COR-L47 (cell line): Measurements from ENCODE around the gene BTG3.

ENCODE experiments used
- DNase-seq: peaks from one replicate; lab custom pipeline; 2025; lab: John Stamatoyannopoulos, UW

The BTG3 gene

GRCh38 chr21:17612565-17613241 is at the start of gene BTG3:
Gene BTG3 (minus strand): TSS chr21:17612901. CDS start chr21:17609144, 3,757 bp downstream.
- peak; percentile 75 for DNase-seq

GRCh38 chr21:17660862-17661261 is 48.2 kb upstream of the BTG3 start:
- no peak for DNase-seq

- DNase-seq = no peak
Measured at GRCh38 chr21:17660452-17660851, 47.8 kb upstream of the BTG3 start.

DNA sequence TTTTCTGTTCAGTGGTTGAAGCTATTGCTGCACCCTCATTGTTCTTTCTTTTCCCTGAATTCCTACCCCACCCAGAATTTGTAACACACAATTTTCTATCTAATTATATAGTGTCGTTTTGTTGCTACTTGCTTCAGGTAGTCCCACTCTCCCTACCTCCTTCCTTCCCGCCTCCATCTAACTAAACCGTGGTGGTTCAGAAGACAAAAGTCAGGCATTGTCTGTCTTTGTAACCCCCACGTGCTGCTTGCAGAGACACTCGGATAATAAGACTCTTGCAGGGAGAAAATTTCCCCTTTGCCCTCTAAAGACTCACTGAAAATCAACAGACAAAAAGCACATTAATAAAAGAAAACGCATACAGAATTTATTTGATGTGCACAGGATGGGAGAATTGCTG is 46.2 kb upstream of the BTG3 start:
- DNase-seq = no peak

GRCh38 chr21:17651526-17651925 is 38.8 kb upstream of the BTG3 start:
- no peak for DNase-seq

- DNase-seq = no peak
Measured at GRCh38 chr21:17650292-17650691, 37.6 kb upstream of the BTG3 start.

DNA sequence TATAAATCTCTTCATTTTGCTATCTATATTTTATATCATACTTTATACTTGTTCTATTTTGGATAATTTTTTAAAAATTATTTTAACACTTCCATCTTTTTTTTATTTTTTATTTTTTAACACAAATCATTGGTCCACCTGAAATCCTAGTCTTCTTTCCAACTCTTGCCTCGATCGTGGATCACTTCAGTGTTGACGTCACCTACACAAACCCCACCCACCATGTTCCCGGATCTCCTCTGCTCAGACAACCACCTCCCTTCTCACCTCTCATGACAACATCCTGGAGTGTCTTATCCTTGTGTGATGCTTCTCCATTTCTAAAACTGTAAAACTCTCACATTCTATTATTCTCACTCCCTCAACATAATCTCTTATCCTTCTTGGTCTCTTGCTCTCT is 34.1 kb upstream of the BTG3 start:
- no peak for DNase-seq

- DNase-seq = no peak
Measured at GRCh38 chr21:17644186-17644585, 31.5 kb upstream of the BTG3 start.

- no peak for DNase-seq
Measured at GRCh38 chr21:17640821-17641220, 28.1 kb upstream of the BTG3 start.

DNA sequence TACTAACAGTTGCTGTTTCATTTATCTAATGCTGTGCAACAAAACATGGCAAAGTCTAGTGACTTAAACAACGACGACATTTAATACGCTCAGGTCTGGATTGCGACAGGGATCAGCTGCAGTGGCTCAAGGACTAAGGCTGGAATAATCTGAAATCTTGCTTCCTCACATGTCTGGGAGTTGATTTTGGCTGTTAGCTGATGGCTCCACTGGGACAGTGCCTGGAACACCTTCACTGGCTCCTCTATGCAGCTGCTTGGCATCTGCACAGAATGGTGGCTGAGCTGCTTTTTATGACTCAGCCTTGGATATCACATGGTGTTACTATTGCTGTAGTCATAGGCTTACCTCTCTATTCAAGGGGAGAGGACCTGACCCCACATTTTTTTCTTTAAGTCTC is 24.0 kb upstream of the BTG3 start:
- no peak for DNase-seq

GRCh38 chr21:17631195-17631594 is 18.5 kb upstream of the BTG3 start:
- no peak for DNase-seq

GRCh38 chr21:17622018-17622417 is 9.3 kb upstream of the BTG3 start:
- DNase-seq = no peak

GRCh38 chr21:17616831-17617230 is 4.1 kb upstream of the BTG3 start:
- no peak for DNase-seq

GRCh38 chr21:17613242-17613676 is 558 bp upstream of the BTG3 start:
- DNase-seq = no peak

- peak; percentile 17 for DNase-seq
Measured at GRCh38 chr21:17612023-17612564, 607 bp downstream of the BTG3 start.

- peak; percentile 54 for DNase-seq
Measured at GRCh38 chr21:17611414-17612022, 1.2 kb downstream of the BTG3 start.

DNA sequence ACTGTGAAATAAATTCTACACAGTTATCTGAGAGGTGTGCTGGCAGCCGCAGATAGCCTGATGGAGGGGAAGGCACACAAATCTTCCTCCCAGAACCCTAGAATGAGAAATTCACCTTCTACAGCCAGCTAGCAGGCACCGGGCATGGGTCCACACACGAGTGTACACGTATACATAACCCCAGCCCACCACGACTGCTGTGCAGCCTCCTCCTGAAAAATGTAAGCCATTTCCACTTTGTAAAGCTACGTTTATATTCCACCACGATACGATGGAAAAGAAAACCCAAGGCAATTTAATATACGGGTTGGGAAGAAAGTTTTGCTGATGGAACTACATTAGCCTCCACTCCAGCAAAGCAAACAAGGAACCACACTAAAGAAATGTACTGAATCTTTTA is 1.8 kb downstream of the BTG3 start:
- DNase-seq = no peak

- DNase-seq = no peak
Measured at GRCh38 chr21:17609681-17610080, 3.0 kb downstream of the BTG3 start.

- no peak for DNase-seq
Measured at GRCh38 chr21:17607684-17608083, 5.0 kb downstream of the BTG3 start.

DNA sequence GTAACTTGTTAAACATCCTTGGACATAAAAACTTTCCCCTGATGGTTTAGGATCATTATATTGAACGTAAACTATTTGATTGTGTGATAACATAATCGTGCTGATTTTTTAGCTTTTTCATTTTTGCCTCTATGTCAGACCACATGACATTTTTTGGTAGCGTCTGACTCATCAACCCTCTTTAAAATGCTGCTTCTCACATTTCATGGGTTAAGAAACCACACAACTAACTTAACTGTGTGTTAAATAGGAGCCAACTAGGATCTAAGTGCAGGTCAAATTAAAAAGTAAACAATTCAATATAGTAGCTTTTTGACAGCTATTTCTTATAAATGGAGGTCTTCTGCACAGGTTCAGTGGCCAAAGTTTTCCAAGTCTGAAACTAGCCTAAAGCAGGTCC is 9.8 kb downstream of the BTG3 start:
- DNase-seq = no peak

DNA sequence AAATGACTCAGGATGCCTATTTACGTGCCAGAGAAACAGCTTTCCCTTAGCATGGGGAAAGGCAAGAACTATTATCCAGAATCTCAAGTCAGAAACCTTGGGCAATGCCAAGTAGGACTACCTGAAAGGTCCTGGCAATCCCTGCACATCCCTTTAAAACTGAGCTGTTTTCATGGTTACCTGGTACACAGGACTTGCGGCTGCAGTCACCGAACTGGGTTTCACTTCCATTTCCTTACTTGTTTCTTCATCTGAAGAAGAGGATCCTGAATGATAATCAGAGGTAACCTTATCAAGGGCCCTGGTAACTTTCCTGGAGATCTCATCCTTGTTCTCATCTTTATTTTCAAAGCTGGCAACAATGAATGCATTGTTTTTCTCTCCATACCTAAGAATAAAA is 14.3 kb downstream of the BTG3 start:
- no peak for DNase-seq

- no peak for DNase-seq
Measured at GRCh38 chr21:17597680-17598079, 15.0 kb downstream of the BTG3 start.

DNA sequence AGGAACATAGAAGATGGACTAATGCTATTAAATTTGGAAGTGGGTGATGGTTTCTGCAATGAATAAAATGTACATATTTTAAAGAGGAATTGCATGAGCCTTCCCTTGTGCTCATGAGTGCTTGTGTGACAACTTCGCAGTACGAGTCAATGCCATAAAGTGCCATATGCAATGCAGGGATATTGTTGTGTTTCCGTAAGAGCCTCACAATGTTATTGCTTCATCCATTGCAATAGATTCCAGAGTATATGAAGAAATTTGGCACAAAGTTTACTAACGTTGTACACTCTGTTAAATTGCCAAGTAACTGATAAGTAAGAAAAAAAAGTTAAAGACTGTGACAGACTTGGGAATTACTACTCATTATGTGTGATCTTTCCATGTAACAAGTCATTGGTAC is 22.3 kb downstream of the BTG3 start:
- DNase-seq = no peak
